Measurements from ENCODE around the gene DNPEP.

DNA sequence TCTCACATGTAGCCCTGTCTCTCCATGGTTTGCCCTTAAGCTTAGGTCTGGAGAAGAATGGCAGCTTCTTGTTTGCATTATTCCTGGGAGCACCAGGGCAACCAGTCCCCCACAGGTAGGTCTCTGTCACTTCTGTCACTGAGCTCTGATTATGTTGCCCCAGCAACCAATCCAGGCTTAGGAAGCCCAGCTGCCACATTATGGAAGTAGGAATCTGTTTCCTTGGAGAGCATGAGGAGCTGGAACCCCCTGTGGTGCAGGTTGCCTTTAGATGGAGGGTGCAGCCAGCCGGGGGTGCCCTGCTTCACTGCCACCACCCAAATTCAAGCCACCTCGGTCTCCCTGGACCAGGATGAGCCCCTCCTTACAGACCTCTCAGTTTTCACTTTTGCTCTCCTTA is 60.0 kb downstream of the DNPEP start:
- TF ChIP-seq, protein P1, sequence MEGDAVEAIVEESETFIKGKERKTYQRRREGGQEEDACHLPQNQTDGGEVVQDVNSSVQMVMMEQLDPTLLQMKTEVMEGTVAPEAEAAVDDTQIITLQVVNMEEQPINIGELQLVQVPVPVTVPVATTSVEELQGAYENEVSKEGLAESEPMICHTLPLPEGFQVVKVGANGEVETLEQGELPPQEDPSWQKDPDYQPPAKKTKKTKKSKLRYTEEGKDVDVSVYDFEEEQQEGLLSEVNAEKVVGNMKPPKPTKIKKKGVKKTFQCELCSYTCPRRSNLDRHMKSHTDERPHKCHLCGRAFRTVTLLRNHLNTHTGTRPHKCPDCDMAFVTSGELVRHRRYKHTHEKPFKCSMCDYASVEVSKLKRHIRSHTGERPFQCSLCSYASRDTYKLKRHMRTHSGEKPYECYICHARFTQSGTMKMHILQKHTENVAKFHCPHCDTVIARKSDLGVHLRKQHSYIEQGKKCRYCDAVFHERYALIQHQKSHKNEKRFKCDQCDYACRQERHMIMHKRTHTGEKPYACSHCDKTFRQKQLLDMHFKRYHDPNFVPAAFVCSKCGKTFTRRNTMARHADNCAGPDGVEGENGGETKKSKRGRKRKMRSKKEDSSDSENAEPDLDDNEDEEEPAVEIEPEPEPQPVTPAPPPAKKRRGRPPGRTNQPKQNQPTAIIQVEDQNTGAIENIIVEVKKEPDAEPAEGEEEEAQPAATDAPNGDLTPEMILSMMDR (IDR thresholded peaks at IDR 0.05), result no peak
- TF ChIP-seq POLR2A (IDR thresholded peaks at IDR 0.05), result no peak

All from thyroid gland (tissue), 4 donors.